Activated CD4-positive, alpha-beta T cell treated with anti-CD3 and anti-CD28 coated beads, Interleukin-2, amount 10 ng/mL, durations not matched to agents 24 days and 14 days (primary cell): Measurements from ENCODE around the gene S100A11. TPM values are rescaled to one million over a fixed set of nuclear protein-coding genes. Genes with fewer than 3 reads are reported as not detected.

ENCODE experiments used
- DNase-seq: peaks from one replicate; pipeline ENCODE4 v3.0.0; 2022
- H3K27ac Mint-ChIP-seq: one replicate; pipeline ENCODE4 v1.8.0; 2022; ENCODE audit warnings: mild to moderate bottlenecking, mixed read lengths
- H3K27me3 Mint-ChIP-seq: one replicate; pipeline ENCODE4 v1.8.0; 2022; ENCODE audit warnings: mixed read lengths
- H3K36me3 Mint-ChIP-seq: one replicate; pipeline ENCODE4 v1.8.0; 2022; ENCODE audit warnings: low read depth, mild to moderate bottlenecking, mixed read lengths
- H3K4me1 Mint-ChIP-seq: one replicate; pipeline ENCODE4 v1.8.0; 2021; ENCODE audit warnings: mixed read lengths
- H3K4me3 Mint-ChIP-seq: one replicate; pipeline ENCODE4 v1.8.0; 2022; ENCODE audit warnings: mild to moderate bottlenecking, moderate library complexity, mixed read lengths
- H3K9me3 Mint-ChIP-seq: one replicate; pipeline ENCODE4 v1.8.0; 2021; ENCODE audit warnings: mixed read lengths
- intact Hi-C: fragments of 100-400 bp; cut with micrococcal nuclease; formaldehyde crosslinking; loops from one replicate; pipeline ENCODE4 v1.15.1; 2023
- total RNA-seq: library from RNA; stranded (reverse); gene quantifications from 2 replicates; pipeline ENCODE4 v1.2.3, GENCODE V29; 2022

The S100A11 gene
- total RNA-seq, 1 donor from 2014 or later: 218 TPM

- intact Hi-C loops: loop anchor here (2.0 to 5.0 kb wide), 3 partner anchors 298 to 411 kb away; no protein-coding TSS in a partner anchor
- Mint-ChIP-seq H3K9me3 (no peaks in the 10 kb centered on the region), H3K36me3 (peaks cover 2% of the 10 kb centered on the region), H3K4me3 (no peak overlapping the region), H3K4me1 (peaks cover 34% of the 10 kb centered on the region), H3K27ac (no peak overlapping the region), H3K27me3 (peaks cover 15% of the 10 kb centered on the region)
- DNase-seq: no peak
Measured at GRCh38 chr1:152049291-152050083, 12.7 kb upstream of the S100A11 start.

- H3K4me3 Mint-ChIP-seq: peak overlapping the region; percentile 84
- peaks cover 2% of the 10 kb centered on the region for H3K36me3 Mint-ChIP-seq
- peak overlapping the region; percentile 95 for H3K27ac Mint-ChIP-seq
- DNase-seq: no peak
- H3K9me3 Mint-ChIP-seq: no peaks in the 10 kb centered on the region
- intact Hi-C loops: loop anchor here (1.0 to 2.0 kb wide), 2 partner anchors 13 to 412 kb away; no protein-coding TSS in a partner anchor
- H3K4me1 Mint-ChIP-seq: peaks cover 34% of the 10 kb centered on the region
- H3K27me3 Mint-ChIP-seq: peaks cover 6% of the 10 kb centered on the region
Measured at GRCh38 chr1:152048416-152049009, 11.7 kb upstream of the S100A11 start.

GRCh38 chr1:152047730-152048415 is 11.1 kb upstream of the S100A11 start:
- Mint-ChIP-seq H3K27me3 (peaks cover 2% of the 10 kb centered on the region), H3K4me1 (peaks cover 34% of the 10 kb centered on the region), H3K27ac (peak overlapping the region; percentile 95), H3K4me3 (peak overlapping the region; percentile 84), H3K9me3 (no peaks in the 10 kb centered on the region), H3K36me3 (peaks cover 2% of the 10 kb centered on the region)
- intact Hi-C loops: loop anchor here (1.0 to 2.0 kb wide), 2 partner anchors 13 to 413 kb away; no protein-coding TSS in a partner anchor
- peak; percentile 95 for DNase-seq

GRCh38 chr1:152047413-152047729 is 10.6 kb upstream of the S100A11 start:
- Mint-ChIP-seq H3K27me3 (no peaks in the 10 kb centered on the region), H3K27ac (peak overlapping the region; percentile 95), H3K4me3 (peak overlapping the region; percentile 84), H3K4me1 (peaks cover 31% of the 10 kb centered on the region), H3K9me3 (no peaks in the 10 kb centered on the region), H3K36me3 (peaks cover 2% of the 10 kb centered on the region)
- intact Hi-C loops: no loop called here
- no peak for DNase-seq

GRCh38 chr1:152044386-152044785 is 7.6 kb upstream of the S100A11 start:
- H3K27ac Mint-ChIP-seq: no peak overlapping the region
- intact Hi-C loops: no loop called here
- H3K4me1 Mint-ChIP-seq: peaks cover 17% of the 10 kb centered on the region
- H3K9me3 Mint-ChIP-seq: no peaks in the 10 kb centered on the region
- H3K36me3 Mint-ChIP-seq: peaks cover 2% of the 10 kb centered on the region
- no peak for DNase-seq
- H3K27me3 Mint-ChIP-seq: no peaks in the 10 kb centered on the region
- H3K4me3 Mint-ChIP-seq: no peak overlapping the region

GRCh38 chr1:152043870-152044269 is 7.1 kb upstream of the S100A11 start:
- Mint-ChIP-seq H3K27me3 (no peaks in the 10 kb centered on the region), H3K9me3 (no peaks in the 10 kb centered on the region), H3K27ac (no peak overlapping the region), H3K4me3 (no peak overlapping the region), H3K36me3 (peaks cover 2% of the 10 kb centered on the region), H3K4me1 (peaks cover 17% of the 10 kb centered on the region)
- DNase-seq: no peak
- intact Hi-C loops: no loop called here

- Mint-ChIP-seq H3K27ac (no peak overlapping the region), H3K27me3 (no peaks in the 10 kb centered on the region), H3K9me3 (no peaks in the 10 kb centered on the region), H3K4me1 (peaks cover 4% of the 10 kb centered on the region), H3K36me3 (peaks cover 2% of the 10 kb centered on the region), H3K4me3 (no peak overlapping the region)
- intact Hi-C loops: no loop called here
- DNase-seq: no peak
Measured at GRCh38 chr1:152042030-152042429, 5.2 kb upstream of the S100A11 start.

GRCh38 chr1:152039886-152040285 is 3.1 kb upstream of the S100A11 start:
- H3K27ac Mint-ChIP-seq: no peak overlapping the region
- peaks cover 16% of the 10 kb centered on the region for H3K4me1 Mint-ChIP-seq
- DNase-seq: no peak
- H3K27me3 Mint-ChIP-seq: no peaks in the 10 kb centered on the region
- H3K36me3 Mint-ChIP-seq: peaks cover 10% of the 10 kb centered on the region
- no peak overlapping the region for H3K4me3 Mint-ChIP-seq
- intact Hi-C loops: loop anchor here (5.0 kb wide), 1 partner anchor 58 kb away; no protein-coding TSS in a partner anchor
- no peaks in the 10 kb centered on the region for H3K9me3 Mint-ChIP-seq

GRCh38 chr1:152039461-152039860 is 2.7 kb upstream of the S100A11 start:
- Mint-ChIP-seq H3K4me1 (peaks cover 20% of the 10 kb centered on the region), H3K27me3 (no peaks in the 10 kb centered on the region)
- intact Hi-C loops: loop anchor here (5.0 kb wide), 1 partner anchor 57 kb away; no protein-coding TSS in a partner anchor

GRCh38 chr1:152038871-152039270 is 2.1 kb upstream of the S100A11 start:
- Mint-ChIP-seq H3K36me3 (peaks cover 15% of the 10 kb centered on the region), H3K27me3 (no peaks in the 10 kb centered on the region)
- intact Hi-C loops: loop anchor here (5.0 kb wide), 1 partner anchor 57 kb away; no protein-coding TSS in a partner anchor

More at GRCh38 chr1:152039461-152039860, 2.7 kb upstream of the S100A11 start:
- H3K9me3 Mint-ChIP-seq: no peaks in the 10 kb centered on the region
- DNase-seq: no peak
- peaks cover 12% of the 10 kb centered on the region for H3K36me3 Mint-ChIP-seq
- no peak overlapping the region for H3K4me3 Mint-ChIP-seq
- H3K27ac Mint-ChIP-seq: no peak overlapping the region

GRCh38 chr1:152035539-152036266 is 1.1 kb downstream of the S100A11 start:
- Mint-ChIP-seq H3K4me1 (peaks cover 43% of the 10 kb centered on the region), H3K36me3 (peaks cover 45% of the 10 kb centered on the region), H3K9me3 (peaks cover 2% of the 10 kb centered on the region), H3K27me3 (no peaks in the 10 kb centered on the region), H3K27ac (peak overlapping the region; percentile 98), H3K4me3 (peak overlapping the region; percentile 98)
- intact Hi-C loops: loop anchor here (1.0 to 5.0 kb wide), 3 partner anchors 13 to 94 kb away; no protein-coding TSS in a partner anchor
- DNase-seq: peak; percentile 72

More at GRCh38 chr1:152038871-152039270, 2.1 kb upstream of the S100A11 start:
- Mint-ChIP-seq H3K4me1 (peaks cover 25% of the 10 kb centered on the region), H3K27ac (no peak overlapping the region), H3K4me3 (no peak overlapping the region), H3K9me3 (no peaks in the 10 kb centered on the region)
- DNase-seq: no peak

- intact Hi-C loops: loop anchor here (1.0 to 5.0 kb wide), 3 partner anchors 13 to 94 kb away; no protein-coding TSS in a partner anchor
- Mint-ChIP-seq H3K9me3 (peaks cover 4% of the 10 kb centered on the region), H3K4me3 (peak overlapping the region; percentile 98), H3K4me1 (peaks cover 47% of the 10 kb centered on the region), H3K36me3 (peaks cover 51% of the 10 kb centered on the region), H3K27ac (peak overlapping the region; percentile 98), H3K27me3 (no peaks in the 10 kb centered on the region)
- peak; percentile 92 for DNase-seq
Measured at GRCh38 chr1:152034654-152035538, 1.9 kb downstream of the S100A11 start.
